HL-60/S4 (cell line): ENCODE results near the gene IGIP.

Experiments
- in situ Hi-C: fragments of 300-500 bp; cut with MboI; formaldehyde crosslinking; loops from 2 replicates; pipeline ENCODE4 v1.14.3; 2022; ENCODE audit warnings: low sequenced_read_pairs

IGIP gene

DNA sequence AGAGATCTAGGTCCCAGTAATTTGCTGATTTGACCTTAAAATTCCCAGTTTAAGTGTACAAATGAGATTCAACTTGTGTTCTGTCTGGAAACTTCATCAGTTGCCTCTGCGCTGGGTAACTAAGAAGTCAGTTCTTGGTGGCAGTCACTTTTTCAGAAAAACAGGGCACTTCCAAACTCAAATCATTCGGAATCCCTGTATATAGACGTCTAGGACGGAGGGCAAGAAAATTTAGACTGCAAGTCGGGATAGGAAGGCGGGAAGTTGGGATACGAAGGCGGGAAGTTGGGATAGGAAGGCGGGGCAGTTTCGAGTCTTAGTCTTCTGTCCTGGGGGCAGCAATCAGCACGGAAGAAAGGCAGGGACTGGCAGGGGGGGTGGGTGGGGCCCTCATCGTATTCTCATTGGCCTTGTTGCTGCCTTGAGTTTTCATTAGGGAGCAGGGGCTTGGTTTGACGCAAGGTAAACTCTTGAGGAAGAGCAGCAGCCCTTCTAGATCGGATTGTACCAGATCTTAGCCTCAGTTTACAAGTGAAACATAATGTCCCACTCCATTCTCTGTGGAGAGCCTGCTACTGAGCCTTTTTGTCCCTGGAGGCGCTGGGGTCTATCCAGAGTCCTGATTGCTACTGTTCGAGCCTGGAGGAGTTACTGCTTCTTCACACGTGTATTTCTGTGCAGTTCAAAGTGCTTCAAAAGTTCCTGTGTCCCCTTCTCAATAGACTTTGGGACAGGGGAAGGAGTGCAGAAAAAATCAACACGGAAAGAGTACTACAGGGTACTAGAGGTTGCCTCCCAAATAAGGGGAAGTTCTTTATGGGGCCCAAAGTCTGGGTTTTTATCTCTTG lies 14.5 kb upstream of the IGIP start:
- in situ Hi-C loops: no loop called here

DNA sequence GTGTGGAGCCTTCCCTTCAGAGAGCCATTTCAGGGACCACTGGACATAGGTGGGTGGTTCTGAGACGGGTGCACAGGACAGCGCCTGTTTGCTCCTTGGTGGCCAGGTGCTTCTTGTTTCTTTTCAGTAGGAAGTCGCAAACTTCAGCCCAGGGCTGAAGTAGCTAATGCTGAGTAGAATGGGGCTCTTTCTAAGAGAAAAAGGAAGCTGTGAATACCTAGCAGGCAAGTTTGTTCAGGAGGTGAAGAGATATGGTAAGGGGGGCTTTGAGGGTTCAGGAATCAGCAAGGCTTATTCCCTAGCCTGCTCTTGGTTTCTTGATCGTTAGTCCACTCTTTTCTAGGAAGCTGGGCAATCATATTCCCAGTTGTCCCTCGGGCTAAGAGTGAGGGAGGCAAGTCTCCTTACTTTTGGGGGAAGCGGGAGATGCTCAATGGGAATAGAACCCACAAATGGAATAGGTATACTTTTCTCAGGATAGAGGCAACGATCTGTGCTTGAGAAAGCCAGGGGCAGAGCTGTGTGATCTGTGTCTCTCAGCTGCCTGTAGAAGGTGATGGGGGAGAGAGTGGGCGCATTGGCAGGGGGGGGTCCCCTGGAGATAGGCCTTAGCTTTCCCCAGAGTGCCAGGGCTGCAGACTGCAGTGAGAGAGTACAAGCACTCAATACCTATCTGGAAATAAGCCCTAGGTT lies 13.7 kb upstream of the IGIP start:
- in situ Hi-C loops: no loop called here

DNA sequence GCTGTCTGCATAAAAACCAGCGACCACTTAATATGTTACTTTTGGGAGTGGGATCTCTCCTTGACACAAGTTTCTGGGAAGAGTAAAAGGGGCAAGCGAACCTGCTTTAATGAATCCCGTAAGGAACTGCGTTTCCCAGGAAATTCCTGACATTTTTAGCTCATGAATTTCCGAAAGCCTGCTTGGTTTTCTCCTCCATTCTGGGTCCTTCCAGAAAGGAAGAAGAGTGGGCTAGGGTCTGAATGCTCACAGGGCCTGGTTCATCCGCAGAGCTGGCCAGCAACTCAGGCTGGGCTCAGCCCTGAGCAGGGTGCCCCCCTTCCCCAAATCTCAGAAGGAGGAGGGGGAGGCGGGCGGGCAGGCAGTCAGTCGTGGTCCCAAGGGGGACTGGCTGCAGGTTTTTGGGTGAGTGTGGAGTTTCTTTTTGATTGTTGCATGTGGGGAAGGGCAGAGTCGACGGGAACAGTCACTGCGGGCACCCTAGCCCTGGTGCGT lies 13.0 kb upstream of the IGIP start:
- in situ Hi-C loops: no loop called here

DNA sequence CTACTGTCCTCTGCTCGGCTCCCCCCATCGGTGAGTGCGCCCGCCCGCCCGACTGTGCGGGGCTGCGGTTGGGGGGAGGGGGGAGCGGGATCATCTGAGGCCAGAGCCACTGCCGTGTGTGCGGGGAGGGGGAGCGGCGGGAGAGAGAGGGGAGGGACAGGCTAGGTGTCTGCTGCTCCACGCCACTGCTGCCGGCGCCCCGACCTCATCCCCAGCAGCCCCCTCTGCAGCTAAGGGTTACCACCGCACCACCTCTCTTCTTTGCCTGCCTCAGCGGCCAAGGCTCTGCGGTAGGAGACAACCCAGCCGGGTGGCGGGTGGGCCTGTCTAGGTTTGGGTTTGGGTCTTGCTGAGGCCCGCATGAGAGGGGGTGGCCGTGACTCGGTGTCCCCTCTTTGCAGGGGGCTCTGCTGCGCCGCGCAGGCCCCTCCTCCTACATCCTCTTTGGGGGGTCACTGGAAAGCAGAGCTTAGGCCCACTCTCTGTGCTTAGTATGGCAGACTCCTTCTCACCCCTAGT lies 12.5 kb upstream of the IGIP start:
- in situ Hi-C loops: no loop called here

DNA sequence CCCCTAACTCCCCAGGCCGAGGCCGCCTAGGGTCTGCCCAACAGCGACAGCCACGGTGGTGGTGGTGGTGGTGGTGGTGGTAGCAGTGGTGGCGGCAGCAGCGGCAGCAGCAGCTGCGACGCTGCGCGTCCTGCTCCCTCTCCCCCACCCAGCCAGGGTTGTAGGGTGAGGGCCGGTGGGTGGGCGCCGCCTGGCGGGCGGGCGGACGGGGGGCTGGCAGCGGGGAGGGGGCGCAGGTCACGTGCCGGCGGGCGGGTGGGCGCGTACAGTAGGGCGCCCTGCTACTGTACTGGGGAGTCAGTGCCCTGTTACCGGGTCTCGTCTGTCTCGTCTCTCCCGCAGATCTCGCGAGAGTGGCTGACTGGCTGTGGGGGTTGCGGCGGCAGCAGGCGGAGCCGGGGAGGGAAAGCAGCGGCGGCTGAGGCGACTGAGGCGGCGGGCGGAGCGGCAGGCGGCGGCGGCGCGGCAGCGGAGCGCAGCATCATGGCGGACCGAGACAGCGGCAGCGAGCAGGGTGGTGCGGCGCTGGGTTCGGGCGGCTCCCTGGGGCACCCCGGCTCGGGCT lies 12.0 kb upstream of the IGIP start, which contains the start of gene PURA:
Gene PURA, plus strand, starts transcription at position 411 of the 565 bp plus-strand sequence. Its CDS starts 73 bp downstream, at position 484.
- in situ Hi-C loops: no loop called here

DNA sequence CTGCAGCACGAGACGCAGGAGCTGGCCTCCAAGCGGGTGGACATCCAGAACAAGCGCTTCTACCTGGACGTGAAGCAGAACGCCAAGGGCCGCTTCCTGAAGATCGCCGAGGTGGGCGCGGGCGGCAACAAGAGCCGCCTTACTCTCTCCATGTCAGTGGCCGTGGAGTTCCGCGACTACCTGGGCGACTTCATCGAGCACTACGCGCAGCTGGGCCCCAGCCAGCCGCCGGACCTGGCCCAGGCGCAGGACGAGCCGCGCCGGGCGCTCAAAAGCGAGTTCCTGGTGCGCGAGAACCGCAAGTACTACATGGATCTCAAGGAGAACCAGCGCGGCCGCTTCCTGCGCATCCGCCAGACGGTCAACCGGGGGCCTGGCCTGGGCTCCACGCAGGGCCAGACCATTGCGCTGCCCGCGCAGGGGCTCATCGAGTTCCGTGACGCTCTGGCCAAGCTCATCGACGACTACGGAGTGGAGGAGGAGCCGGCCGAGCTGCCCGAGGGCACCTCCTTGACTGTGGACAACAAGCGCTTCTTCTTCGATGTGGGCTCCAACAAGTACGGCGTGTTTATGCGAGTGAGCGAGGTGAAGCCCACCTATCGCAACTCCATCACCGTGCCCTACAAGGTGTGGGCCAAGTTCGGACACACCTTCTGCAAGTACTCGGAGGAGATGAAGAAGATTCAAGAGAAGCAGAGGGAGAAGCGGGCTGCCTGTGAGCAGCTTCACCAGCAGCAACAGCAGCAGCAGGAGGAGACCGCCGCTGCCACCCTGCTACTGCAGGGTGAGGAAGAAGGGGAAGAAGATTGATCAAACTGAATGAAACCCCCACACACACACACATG lies 11.2 kb upstream of the IGIP start:
- in situ Hi-C loops: no loop called here

DNA sequence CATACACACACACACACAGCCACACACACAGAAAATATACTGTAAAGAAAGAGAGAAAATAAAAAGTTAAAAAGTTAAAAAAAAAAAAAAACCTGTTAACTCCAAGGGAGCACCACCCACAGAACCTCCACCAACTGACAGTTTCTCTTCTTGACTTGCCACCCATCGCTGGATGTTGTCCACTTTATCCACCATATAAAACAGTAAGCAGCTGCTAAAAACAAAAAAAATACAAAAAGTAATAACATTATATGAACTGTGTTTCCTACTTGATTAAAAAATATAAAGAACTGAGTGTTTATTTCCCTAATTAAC lies 10.6 kb upstream of the IGIP start:
- in situ Hi-C loops: no loop called here

DNA sequence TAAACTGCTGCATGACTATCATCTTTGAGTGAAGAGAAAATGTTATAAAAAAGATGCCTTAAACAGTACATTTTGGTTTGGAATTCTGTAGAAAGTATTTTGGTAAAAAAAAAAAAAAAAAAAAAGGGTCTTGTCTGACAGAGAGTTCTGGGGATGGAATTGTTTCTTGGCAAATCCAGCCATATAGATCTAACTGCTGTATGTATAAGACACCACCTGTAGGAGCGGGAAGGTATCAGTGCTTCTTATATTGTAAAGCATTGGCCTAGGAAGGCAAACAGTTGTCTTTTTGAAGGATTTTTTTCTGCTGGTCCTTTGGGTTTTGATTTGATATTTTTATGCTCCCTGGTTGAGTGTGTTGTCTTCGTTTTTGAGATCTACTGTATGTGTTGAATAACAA lies 9.0 kb upstream of the IGIP start:
- in situ Hi-C loops: no loop called here

DNA sequence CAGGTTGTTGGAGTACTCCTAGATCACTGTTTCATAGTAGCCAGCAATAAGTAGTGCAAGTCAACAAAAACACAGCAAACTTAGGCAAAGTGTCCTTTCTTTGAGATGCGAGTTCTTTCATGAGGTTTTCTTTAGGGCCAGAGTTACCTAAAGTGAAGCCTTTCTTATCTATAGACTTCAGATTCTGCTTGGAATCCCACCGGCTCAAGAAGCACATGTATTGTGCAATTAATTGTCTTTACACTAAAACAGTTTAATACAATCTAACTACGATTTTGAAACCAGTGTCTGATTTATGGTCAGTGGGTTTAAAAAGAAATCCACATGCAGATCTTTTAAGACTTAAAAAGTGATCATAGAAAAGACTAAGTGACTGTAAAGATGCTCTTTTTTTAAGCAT lies 8.2 kb upstream of the IGIP start:
- in situ Hi-C loops: no loop called here

DNA sequence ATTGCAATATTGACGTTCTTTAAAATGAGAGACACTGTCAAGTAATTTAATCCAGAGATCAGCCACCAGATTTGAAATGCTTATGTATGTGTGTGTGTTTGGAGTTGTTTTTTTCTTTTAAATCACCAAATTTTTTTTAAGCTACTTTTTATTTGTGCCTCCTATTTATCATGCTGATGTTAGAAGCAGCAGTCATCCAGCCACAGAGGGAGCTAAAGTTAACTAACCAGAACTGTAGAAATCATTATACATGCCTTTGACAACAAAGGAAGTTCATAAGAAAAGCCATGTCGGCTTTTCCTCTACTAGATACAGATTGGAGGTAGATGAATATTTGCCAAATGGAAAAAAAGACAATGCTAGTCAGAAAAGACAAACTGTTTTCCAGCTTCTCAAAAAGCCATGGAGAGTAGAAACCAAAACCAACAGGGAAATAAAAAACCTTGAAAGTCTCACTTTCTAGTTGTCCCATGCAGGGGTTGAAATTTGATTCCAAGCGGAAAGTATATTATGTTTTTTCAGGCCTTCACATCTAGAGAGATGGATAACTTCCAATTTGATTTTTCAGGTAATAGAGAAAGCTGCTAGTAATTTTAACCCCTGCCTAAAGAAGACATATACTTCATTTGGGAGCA lies 7.3 kb upstream of the IGIP start:
- in situ Hi-C loops: no loop called here

DNA sequence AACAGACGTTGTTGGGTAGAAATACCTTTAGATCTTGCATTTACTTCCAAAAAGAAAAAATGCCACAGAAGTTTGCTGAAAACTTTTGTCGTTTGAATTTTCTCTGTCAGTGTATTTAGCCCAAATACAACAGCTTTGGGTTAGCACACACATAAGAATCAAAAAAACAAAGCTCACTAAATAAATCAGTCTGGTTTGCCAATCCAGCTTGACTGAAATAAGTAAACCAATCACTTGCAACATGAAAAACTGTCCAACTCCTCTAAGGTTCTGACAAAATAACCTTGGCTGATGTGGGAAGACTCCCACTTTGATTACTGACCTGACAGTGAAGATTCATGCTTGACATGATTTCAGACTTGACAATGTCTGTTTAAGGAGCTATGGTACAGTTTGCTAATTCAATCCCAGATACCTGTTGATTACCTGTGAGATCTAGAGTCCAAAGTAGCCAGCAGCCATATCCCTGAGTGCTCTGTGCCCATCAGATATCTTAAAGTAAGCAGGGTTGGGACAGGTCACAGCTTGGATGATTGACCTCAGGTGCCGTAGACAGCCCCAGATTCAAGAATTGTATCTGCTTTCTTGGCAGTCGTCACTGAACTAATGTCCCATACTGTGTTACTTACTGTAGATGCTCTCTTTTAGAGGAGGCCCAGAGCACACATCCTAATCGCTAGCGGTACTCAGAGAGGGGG lies 727 bp downstream of the IGIP start:
- in situ Hi-C loops: no loop called here

DNA sequence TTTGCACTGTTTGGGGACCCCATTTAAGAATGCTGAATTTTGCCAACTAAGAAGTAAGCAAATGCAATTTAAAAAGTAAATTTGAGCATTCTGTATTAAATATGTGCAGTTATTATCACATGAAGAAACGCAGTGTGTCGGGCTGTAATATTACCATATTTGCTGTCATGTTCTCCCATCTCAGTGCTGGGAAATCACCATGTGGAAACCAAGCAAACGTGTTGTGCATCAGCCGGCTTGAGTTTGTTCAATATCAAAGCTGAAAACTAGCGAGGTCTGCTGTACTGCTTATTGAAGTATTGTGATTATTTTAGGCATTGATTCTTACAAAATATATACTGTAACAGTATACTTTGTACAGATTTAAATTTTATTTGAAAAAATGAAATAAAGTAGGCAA lies 2.6 kb downstream of the IGIP start:
- in situ Hi-C loops: no loop called here

DNA sequence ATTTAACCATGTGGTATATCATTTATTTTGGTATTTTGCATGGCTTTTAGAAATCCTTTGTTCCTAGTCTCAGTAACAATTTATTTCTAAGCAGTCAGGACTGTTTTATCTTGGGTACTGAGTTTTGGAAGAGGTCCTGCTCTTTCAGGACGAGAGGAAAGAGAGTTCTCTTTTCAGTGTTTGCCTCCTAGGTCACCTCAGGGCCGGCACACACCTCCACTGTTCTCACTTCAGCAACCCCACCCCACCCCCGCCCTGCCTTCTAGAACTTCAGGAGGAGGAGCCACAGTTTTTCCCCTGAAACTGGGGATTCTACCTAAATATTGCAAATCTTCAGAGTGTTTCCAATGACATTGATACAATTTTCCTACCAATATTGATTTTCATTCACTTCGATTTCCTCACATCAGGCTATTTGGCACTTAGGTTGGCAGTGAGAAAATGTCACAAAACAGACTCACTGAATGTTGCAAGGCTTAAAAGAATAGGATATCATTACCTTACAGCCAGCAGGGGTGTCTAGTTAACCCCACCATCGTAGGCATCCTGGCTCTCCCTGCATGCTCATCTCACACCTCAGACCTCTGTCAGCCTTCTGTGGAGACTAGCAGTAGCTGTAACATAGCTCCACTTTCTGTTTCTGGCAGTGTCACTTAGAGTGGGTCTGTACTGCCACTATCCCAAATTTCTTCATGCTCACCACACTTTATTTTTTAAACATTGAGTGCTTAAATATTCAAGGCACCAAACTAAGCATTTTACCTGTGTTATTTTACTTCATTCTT lies 5.4 kb downstream of the IGIP start:
- in situ Hi-C loops: no loop called here

DNA sequence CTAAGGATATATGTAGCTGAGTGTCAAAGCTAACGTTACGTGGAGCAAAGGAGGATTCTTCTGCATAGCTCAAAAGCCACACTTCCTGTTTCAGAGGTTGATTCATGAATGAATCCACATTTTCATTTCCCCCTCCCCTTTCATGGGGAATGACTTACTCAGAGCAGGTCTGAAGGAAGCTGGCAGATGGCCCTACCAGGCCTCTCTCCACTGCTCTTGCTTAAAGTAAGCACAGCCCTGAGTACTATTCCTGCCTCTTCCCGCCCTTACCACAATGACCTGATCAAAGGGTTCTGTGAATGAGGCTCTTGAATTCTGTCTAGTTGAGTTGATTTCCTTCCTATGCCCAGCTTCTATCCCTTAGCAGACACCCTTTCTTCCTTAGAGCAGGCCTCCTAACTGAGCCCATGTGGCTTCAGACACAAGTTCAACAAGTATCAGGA lies 6.3 kb downstream of the IGIP start:
- in situ Hi-C loops: no loop called here

DNA sequence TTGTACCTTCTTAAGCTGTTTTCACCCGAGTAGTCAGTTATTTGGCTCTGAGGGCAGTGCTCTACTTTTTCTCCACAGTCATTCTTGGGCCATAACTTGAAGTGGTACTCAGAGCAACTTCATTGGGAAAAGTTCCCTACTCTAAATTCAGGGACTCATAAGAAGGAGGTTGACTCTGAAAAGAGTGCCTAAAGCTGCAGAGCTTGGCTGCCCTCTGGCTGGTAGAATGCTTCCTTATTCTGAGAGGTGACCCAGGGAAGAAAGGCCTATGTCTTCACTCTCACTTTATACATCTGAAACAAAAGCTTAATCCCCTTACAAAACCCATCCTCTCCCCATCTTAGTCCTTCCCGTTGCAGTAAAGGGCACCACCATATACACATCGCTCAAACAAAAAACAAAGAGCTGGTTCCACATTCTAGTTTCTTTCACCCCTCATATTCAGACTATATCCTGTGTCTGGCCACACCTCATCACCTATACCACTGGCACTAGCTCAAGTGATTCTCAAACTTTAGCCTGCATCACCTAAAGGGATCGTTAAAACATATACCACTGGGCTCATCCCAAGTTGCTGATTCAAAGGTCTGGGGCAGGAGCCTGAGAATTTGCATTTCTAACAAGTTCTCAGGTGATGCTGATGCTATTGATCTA lies 7.9 kb downstream of the IGIP start:
- in situ Hi-C loops: no loop called here

DNA sequence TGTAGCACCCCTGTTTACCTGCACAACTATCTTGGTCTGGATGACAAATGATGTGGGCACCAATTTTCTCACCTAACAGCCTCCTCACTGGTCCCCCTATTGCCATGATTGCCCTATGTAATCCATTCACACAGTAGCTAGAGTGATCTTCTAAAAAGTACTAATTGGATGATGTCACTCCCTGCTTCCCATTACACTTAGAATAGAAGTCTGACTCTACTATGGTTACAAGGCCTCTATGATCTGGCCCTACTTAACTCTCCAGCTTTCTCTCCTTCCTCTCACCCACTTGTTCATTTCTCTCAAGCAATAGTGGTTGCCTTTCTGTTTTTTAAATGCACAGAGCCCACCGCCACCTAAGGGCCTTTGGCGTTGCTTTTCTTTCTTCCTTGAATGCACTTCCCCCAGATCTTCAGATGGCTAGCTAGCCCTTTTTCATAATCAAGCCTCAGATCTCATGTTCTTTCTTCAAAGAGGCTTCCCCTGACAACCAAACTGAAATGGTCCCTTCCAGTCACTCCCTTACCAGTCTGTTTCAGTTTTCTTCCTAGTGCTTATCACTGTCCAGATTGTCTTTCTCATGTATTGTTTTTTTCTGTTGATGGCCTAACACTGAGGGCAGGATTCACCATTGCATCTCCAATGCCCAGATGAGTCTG lies 8.7 kb downstream of the IGIP start:
- in situ Hi-C loops: no loop called here

DNA sequence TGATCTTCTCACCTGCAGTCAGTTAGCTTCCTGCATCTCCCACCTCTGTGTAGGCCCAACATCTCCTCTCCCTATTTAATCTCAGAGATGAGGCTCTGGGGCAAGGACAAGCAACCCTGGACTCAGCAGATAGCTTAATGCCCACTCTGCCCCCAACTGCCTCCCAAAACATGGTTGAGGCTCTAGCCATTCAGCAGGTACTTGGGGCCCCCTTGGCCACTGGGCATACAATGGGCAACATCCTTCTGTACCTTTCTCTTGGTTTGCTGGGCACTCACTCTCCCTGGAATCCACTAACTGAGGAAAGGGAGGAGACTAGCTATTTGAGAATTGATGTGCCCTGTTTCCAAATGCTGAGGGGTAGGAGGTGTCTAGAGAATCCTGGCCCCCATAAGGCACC lies 9.4 kb downstream of the IGIP start:
- in situ Hi-C loops: no loop called here

DNA sequence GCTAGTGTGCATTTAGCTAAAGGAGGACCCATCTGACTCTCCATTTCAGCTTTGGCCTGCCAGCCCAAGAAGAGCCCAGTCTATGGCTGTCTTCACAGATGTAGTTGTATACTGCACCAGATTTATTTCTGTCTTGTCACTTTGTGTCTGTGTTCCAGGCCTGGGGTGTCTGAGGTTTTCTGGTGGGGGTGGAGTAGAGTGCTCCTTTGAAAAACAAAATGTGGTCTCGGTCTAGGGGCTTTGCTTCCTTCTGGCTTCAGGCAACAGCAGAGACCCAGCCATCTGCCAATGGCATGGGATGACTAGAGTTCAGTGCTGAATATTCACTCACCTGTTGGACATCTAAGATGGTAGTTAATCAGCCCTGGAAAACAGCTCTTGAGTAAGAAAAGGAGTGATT lies 10.9 kb downstream of the IGIP start:
- in situ Hi-C loops: no loop called here
